SK-N-SH (cell line): Measurements from ENCODE around the gene ERCC5. TPM values are rescaled to one million over a fixed set of nuclear protein-coding genes. Genes with fewer than 3 reads are reported as not detected.

Experiments used
- CTCF ChIA-PET: fragments of 300-600, 350-600 bp; formaldehyde crosslinking; extraction: SDS; loops from one replicate; lab custom pipeline; 2021; lab: Yijun Ruan, JAX
- POLR2A ChIA-PET: fragments of 350-600 bp; sonication (Branson Sonifier 250); formaldehyde crosslinking; extraction: SDS; loops from one replicate; lab custom pipeline; 2020; ENCODE audit warnings: antibody characterized with exemption, inconsistent platforms; lab: Yijun Ruan, JAX
- DNase-seq: peaks from one replicate; pipeline ENCODE4 v3.0.0; 2012
- H2AFZ ChIP-seq: fragments of 200-600 bp; sonication (generic); 2 replicates; pipeline ENCODE4 v1.8.1; 2016; ENCODE audit warnings: antibody characterized with exemption, mild to moderate bottlenecking, low read depth
- H3F3A ChIP-seq: fragments of 200-600 bp; sonication (generic); replicated peaks from 2 replicates; pipeline ENCODE3; 2016; ENCODE audit warnings: antibody characterized with exemption, mild to moderate bottlenecking; ENCODE audit not compliant: insufficient read depth
- H3K27ac ChIP-seq, 2 experiments: fragments of 200-500 bp in 1 of 2; fragments of 200-600 bp in 1 of 2; sonication (Bioruptor generic) in 1 of 2; sonication (generic), shearing (Covaris generic) in 1 of 2; 2 replicates each; pipeline versions ENCODE4 v1.5.1 to v1.6.1; 2014 to 2016; ENCODE audit warnings: low read depth in 2 of 2, inconsistent platforms in 1 of 2, low read length in 1 of 2, mild to moderate bottlenecking in 1 of 2, mixed read lengths in 1 of 2
- H3K27me3 ChIP-seq: fragments of 200-600 bp; sonication (generic), shearing (Covaris generic); 2 replicates; pipeline ENCODE4 v1.6.1; 2016; ENCODE audit warnings: mixed run types; ENCODE audit not compliant: insufficient read depth
- H3K36me3 ChIP-seq, 2 experiments: fragments of 200-500 bp in 1 of 2; fragments of 200-600 bp in 1 of 2; sonication (Bioruptor generic) in 1 of 2; sonication (generic) in 1 of 2; replicated peaks in 1 of 2; 2 replicates each; pipeline versions ENCODE3 to v1.5.1; 2014 to 2016; ENCODE audit warnings: low read length in 1 of 2, mild to moderate bottlenecking in 1 of 2; ENCODE audit not compliant: insufficient read depth in 2 of 2, control insufficient read depth in 1 of 2
- H3K4me1 ChIP-seq, 2 experiments: fragments of 200-500 bp in 1 of 2; fragments of 200-600 bp in 1 of 2; sonication (Bioruptor generic) in 1 of 2; sonication (generic), shearing (Covaris generic) in 1 of 2; 2 replicates each; pipeline versions ENCODE4 v1.5.1 to v1.6.1; 2014 to 2016; ENCODE audit warnings: low read depth in 1 of 2, low read length in 1 of 2, mixed run types in 1 of 2; ENCODE audit not compliant: insufficient read depth in 2 of 2, control insufficient read depth in 1 of 2
- H3K4me2 ChIP-seq: fragments of 200-600 bp; sonication (generic), shearing (Covaris generic); 2 replicates; pipeline ENCODE4 v1.6.1; 2017; ENCODE audit warnings: mixed run types
- H3K4me3 ChIP-seq, 2 experiments: fragments of 200-500 bp in 1 of 2; fragments of 200-600 bp in 1 of 2; sonication (Bioruptor generic) in 1 of 2; sonication (generic), shearing (Covaris generic) in 1 of 2; 2 replicates each; pipeline versions ENCODE4 v1.5.1 to v1.8.1; 2014 to 2016; ENCODE audit warnings: low read depth in 2 of 2, inconsistent platforms in 1 of 2, low read length in 1 of 2, mild to moderate bottlenecking in 1 of 2, mixed read lengths in 1 of 2, moderate library complexity in 1 of 2
- H3K79me2 ChIP-seq: fragments of 200-600 bp; sonication (generic); 2 replicates; pipeline ENCODE4 v1.8.1; 2017; ENCODE audit warnings: mild to moderate bottlenecking; ENCODE audit not compliant: insufficient read depth
- H3K9ac ChIP-seq: fragments of 200-600 bp; sonication (generic); 2 replicates; pipeline ENCODE4 v1.6.1; 2017; ENCODE audit warnings: mixed run types
- H3K9me2 ChIP-seq: fragments of 200-600 bp; sonication (generic); 2 replicates; pipeline ENCODE4 v1.6.1; 2017; ENCODE audit warnings: mixed run types
- H3K9me3 ChIP-seq: fragments of 200-600 bp; sonication (generic); 2 replicates; pipeline ENCODE4 v1.6.1; 2017; ENCODE audit warnings: mixed run types, mild to moderate bottlenecking, moderate library complexity
- H4K20me1 ChIP-seq: fragments of 200-600 bp; sonication (generic); 2 replicates; pipeline ENCODE4 v1.6.1; 2017; ENCODE audit warnings: mild to moderate bottlenecking, mixed run types; ENCODE audit not compliant: insufficient read depth
- ELF1 ChIP-seq: IDR thresholded peaks from 2 replicates; pipeline ENCODE4 v1.4.0; 2012
- EP300 ChIP-seq, 2 experiments: IDR thresholded peaks; 2 replicates each; pipeline versions ENCODE4 v1.4.0 to v1.6.1; 2012; ENCODE audit warnings: borderline replicate concordance in 1 of 2, low read depth in 1 of 2, low read length in 1 of 2
- FOXM1 ChIP-seq: IDR thresholded peaks from 2 replicates; pipeline ENCODE4 v1.4.0; 2012; ENCODE audit warnings: low read depth, mild to moderate bottlenecking
- GABPA ChIP-seq: IDR thresholded peaks from 2 replicates; pipeline ENCODE4 v1.4.0; 2012; ENCODE audit warnings: low read depth, mild to moderate bottlenecking
- NFIC ChIP-seq: IDR thresholded peaks from 2 replicates; pipeline ENCODE4 v1.4.0; 2012; ENCODE audit warnings: borderline replicate concordance
- NRF1 ChIP-seq: IDR thresholded peaks from 2 replicates; pipeline ENCODE4 v1.6.1; 2012; ENCODE audit warnings: low read depth, mild to moderate bottlenecking, low read length
- RAD21 ChIP-seq: IDR thresholded peaks from 2 replicates; pipeline ENCODE4 v1.6.1; 2012; ENCODE audit warnings: mild to moderate bottlenecking, low read length
- RXRA ChIP-seq: IDR thresholded peaks from 2 replicates; pipeline ENCODE4 v1.4.0; 2012; ENCODE audit warnings: low read depth, mild to moderate bottlenecking, borderline replicate concordance
- TAF1 ChIP-seq: IDR thresholded peaks from 2 replicates; pipeline ENCODE4 v1.6.1; 2012; ENCODE audit warnings: low read depth, mild to moderate bottlenecking, low read length, moderate library complexity, borderline replicate concordance
- TCF12 ChIP-seq: IDR thresholded peaks from 2 replicates; pipeline ENCODE4 v1.4.0; 2012
- WGBS: methylation state at CpG from one replicate; pipeline ENCODE4 v1.1.6; 2017; ENCODE audit warnings: low lambda C conversion rate; 5-methylcytosine and 5-hydroxymethylcytosine counted together
- polyA plus RNA-seq, 3 experiments: library from polyadenylated mRNA; depleted of rRNA; stranded (reverse); fragments of >200 nt; gene quantifications; 2 replicates each; pipeline ENCODE4 v1.2.3, GENCODE V29; 2012
- TF ChIP-seq, protein P1 (sequence below): IDR thresholded peaks from 2 replicates; pipeline ENCODE4 v1.4.0; 2012; ENCODE audit warnings: low read depth, borderline replicate concordance
- TF ChIP-seq, protein P2 (sequence below): IDR thresholded peaks from 2 replicates; pipeline ENCODE4 v1.6.1; 2012; ENCODE audit warnings: mild to moderate bottlenecking, low read depth, low read length, moderate library complexity
- TF ChIP-seq, protein P3 (sequence below): fragments of 150-350 bp; IDR thresholded peaks from 2 replicates; pipeline ENCODE4 v1.6.1; 2016; ENCODE audit warnings: mild to moderate bottlenecking, low read depth, low read length
- TF ChIP-seq, protein P4 (sequence below): IDR thresholded peaks from 2 replicates; pipeline ENCODE4 v1.4.0; 2012; ENCODE audit warnings: low read depth, borderline replicate concordance

The ERCC5 gene
- polyA plus RNA-seq, 1 of the 3 experiments (the other 2 are of a cell fraction) = 14.1 TPM

DNA sequence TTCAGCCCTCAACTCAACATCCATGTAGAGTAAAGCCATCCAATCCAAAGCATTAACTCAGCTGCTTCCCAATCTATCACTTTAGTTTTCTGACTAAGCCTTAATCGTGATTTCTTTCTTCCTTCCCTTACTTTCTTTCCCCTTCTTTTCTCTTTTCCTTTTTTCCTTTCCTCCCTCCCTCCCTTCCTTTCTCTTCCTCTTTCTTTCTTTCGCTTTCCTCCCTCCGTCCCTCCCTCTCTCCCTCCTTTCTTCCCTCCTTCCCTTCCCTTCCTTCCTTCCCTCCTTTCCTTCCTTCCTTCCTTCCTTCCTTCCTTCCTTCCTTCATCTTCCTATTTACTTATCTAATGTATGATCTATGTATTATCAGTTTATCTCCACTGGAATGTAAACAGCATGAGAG, 71.2 kb downstream of the ERCC5 start:
- POLR2A ChIA-PET = no interaction called here
- no peak for TF ChIP-seq EP300 (IDR thresholded peaks at IDR 0.05; ENCODE audit: borderline replicate concordance in 1 of 2, low read depth in 1 of 2, low read length in 1 of 2)
- whole genome bisulfite sequencing = 56% methylated on average over 3 of the region's 3 CpGs

DNA sequence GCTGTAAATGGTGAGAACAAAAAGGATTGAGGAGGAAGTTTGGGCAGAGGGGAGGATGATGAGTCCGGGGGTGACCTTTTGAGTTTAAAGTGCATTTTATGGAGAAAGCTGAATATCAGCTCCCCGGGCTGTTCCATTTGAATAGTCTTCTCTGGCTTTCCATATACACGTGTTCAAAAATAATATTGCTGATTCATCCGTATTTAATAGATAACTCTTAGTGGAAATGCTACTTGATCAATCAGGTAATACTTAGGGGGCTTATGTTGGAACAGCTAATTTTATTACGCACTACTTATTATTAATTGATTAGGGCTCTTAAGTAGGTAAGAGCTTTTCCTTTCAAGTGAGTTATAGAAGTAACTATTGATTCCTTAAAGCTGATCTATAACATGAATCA, 76.4 kb downstream of the ERCC5 start:
- Histone ChIP-seq H3K9ac (no peak overlapping the region), H3K4me1 (no peaks in the 10 kb centered on the region), H3K79me2 (no peaks in the 10 kb centered on the region), H3K27ac (no peak overlapping the region), H3K36me3 (no peaks in the 10 kb centered on the region), H3K4me3 (no peak overlapping the region), H3K4me2 (no peak overlapping the region), H4K20me1 (no peaks in the 10 kb centered on the region), H3K9me2 (no peaks in the 10 kb centered on the region), H3F3A (no peaks in the 10 kb centered on the region), H2AFZ (no peak overlapping the region), H3K27me3 (no peaks in the 10 kb centered on the region), H3K9me3 (no peaks in the 10 kb centered on the region)
- ChIA-PET CTCF (interaction anchor here (0.6 to 2.4 kb wide), 2 partner anchors 52 to 936 kb away, joined by 3 to 5 read pairs; no protein-coding TSS in a partner anchor), POLR2A (no interaction called here)
- WGBS = 51% methylated on average over 5 of the region's 5 CpGs
- no peak for TF ChIP-seq NRF1
- TF ChIP-seq GABPA = no peak
- TF ChIP-seq, protein P1, sequence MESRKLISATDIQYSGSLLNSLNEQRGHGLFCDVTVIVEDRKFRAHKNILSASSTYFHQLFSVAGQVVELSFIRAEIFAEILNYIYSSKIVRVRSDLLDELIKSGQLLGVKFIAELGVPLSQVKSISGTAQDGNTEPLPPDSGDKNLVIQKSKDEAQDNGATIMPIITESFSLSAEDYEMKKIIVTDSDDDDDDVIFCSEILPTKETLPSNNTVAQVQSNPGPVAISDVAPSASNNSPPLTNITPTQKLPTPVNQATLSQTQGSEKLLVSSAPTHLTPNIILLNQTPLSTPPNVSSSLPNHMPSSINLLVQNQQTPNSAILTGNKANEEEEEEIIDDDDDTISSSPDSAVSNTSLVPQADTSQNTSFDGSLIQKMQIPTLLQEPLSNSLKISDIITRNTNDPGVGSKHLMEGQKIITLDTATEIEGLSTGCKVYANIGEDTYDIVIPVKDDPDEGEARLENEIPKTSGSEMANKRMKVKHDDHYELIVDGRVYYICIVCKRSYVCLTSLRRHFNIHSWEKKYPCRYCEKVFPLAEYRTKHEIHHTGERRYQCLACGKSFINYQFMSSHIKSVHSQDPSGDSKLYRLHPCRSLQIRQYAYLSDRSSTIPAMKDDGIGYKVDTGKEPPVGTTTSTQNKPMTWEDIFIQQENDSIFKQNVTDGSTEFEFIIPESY = no peak
- TF ChIP-seq RXRA = no peak
- no peak for TF ChIP-seq RAD21
- no peak for TF ChIP-seq FOXM1
- TF ChIP-seq, protein P2, sequence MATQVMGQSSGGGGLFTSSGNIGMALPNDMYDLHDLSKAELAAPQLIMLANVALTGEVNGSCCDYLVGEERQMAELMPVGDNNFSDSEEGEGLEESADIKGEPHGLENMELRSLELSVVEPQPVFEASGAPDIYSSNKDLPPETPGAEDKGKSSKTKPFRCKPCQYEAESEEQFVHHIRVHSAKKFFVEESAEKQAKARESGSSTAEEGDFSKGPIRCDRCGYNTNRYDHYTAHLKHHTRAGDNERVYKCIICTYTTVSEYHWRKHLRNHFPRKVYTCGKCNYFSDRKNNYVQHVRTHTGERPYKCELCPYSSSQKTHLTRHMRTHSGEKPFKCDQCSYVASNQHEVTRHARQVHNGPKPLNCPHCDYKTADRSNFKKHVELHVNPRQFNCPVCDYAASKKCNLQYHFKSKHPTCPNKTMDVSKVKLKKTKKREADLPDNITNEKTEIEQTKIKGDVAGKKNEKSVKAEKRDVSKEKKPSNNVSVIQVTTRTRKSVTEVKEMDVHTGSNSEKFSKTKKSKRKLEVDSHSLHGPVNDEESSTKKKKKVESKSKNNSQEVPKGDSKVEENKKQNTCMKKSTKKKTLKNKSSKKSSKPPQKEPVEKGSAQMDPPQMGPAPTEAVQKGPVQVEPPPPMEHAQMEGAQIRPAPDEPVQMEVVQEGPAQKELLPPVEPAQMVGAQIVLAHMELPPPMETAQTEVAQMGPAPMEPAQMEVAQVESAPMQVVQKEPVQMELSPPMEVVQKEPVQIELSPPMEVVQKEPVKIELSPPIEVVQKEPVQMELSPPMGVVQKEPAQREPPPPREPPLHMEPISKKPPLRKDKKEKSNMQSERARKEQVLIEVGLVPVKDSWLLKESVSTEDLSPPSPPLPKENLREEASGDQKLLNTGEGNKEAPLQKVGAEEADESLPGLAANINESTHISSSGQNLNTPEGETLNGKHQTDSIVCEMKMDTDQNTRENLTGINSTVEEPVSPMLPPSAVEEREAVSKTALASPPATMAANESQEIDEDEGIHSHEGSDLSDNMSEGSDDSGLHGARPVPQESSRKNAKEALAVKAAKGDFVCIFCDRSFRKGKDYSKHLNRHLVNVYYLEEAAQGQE = no peak
- TF ChIP-seq NFIC = no peak
- no peak for TF ChIP-seq ELF1
- TF ChIP-seq, protein P3, sequence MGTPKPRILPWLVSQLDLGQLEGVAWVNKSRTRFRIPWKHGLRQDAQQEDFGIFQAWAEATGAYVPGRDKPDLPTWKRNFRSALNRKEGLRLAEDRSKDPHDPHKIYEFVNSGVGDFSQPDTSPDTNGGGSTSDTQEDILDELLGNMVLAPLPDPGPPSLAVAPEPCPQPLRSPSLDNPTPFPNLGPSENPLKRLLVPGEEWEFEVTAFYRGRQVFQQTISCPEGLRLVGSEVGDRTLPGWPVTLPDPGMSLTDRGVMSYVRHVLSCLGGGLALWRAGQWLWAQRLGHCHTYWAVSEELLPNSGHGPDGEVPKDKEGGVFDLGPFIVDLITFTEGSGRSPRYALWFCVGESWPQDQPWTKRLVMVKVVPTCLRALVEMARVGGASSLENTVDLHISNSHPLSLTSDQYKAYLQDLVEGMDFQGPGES = no peak
- TF ChIP-seq, protein P4, sequence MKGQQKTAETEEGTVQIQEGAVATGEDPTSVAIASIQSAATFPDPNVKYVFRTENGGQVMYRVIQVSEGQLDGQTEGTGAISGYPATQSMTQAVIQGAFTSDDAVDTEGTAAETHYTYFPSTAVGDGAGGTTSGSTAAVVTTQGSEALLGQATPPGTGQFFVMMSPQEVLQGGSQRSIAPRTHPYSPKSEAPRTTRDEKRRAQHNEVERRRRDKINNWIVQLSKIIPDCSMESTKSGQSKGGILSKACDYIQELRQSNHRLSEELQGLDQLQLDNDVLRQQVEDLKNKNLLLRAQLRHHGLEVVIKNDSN = no peak
- TF ChIP-seq TCF12 = no peak
- TF ChIP-seq TAF1 = no peak
- no peak for DNase-seq

More for the DNA sequence above, 71.2 kb downstream of the ERCC5 start:
- no peak for DNase-seq
- H3K27me3 ChIP-seq = no peaks in the 10 kb centered on the region
- H3K79me2 ChIP-seq = no peaks in the 10 kb centered on the region
- H3K27ac ChIP-seq = no peak overlapping the region
- H3F3A ChIP-seq = no peaks in the 10 kb centered on the region
- no peaks in the 10 kb centered on the region for H3K36me3 ChIP-seq
- no peaks in the 10 kb centered on the region for H3K9me3 ChIP-seq
- CTCF ChIA-PET = interaction anchor here (0.9 to 2.3 kb wide), 7 partner anchors 10 to 965 kb away, joined by 3 to 13 read pairs (median 3); no protein-coding TSS in a partner anchor
- H3K9ac ChIP-seq = no peak overlapping the region
- H3K9me2 ChIP-seq = no peaks in the 10 kb centered on the region
- no peaks in the 10 kb centered on the region for H3K4me1 ChIP-seq
- no peak overlapping the region for H2AFZ ChIP-seq
- H3K4me2 ChIP-seq = no peak overlapping the region
- no peaks in the 10 kb centered on the region for H4K20me1 ChIP-seq
- no peak overlapping the region for H3K4me3 ChIP-seq
